GM12878 (cell line): ENCODE measurements around the gene LMAN1L.
A peak's percentile ranks its signal among the peaks of the same experiment; 100 is the strongest.

Experiments used
- HCFC1 ChIP-seq: fragments of 150-350 bp; IDR thresholded peaks from 2 replicates; pipeline ENCODE4 v1.6.1; 2014; ENCODE audit warnings: low read length
- JUND ChIP-seq: IDR thresholded peaks from 2 replicates; pipeline ENCODE4 v1.6.1; 2012; ENCODE audit warnings: low read depth, mild to moderate bottlenecking, low read length, improper control_type of control experiment, moderate library complexity
- NR2F1 ChIP-seq: fragments of 450-650 bp; conservative IDR thresholded peaks from 2 replicates; pipeline ENCODE4 v1.6.1; 2017; ENCODE audit warnings: mild to moderate bottlenecking
- SPI1 ChIP-seq: IDR thresholded peaks from 2 replicates; pipeline ENCODE4 v1.6.1; 2011; ENCODE audit warnings: low read depth, mild to moderate bottlenecking, low read length, moderate library complexity, borderline replicate concordance; ENCODE audit not compliant: insufficient read depth
- TARDBP ChIP-seq: IDR thresholded peaks from 2 replicates; pipeline ENCODE4 v1.6.1; 2016; ENCODE audit warnings: borderline replicate concordance
- TF ChIP-seq, protein P1 (sequence below): IDR thresholded peaks from 2 replicates; pipeline ENCODE4 v1.6.1; 2011; ENCODE audit warnings: borderline replicate concordance, low read depth, mild to moderate bottlenecking, moderate library complexity, mixed read lengths, low read length; ENCODE audit not compliant: insufficient read depth; ENCODE audit errors: extremely low read length

DNA sequence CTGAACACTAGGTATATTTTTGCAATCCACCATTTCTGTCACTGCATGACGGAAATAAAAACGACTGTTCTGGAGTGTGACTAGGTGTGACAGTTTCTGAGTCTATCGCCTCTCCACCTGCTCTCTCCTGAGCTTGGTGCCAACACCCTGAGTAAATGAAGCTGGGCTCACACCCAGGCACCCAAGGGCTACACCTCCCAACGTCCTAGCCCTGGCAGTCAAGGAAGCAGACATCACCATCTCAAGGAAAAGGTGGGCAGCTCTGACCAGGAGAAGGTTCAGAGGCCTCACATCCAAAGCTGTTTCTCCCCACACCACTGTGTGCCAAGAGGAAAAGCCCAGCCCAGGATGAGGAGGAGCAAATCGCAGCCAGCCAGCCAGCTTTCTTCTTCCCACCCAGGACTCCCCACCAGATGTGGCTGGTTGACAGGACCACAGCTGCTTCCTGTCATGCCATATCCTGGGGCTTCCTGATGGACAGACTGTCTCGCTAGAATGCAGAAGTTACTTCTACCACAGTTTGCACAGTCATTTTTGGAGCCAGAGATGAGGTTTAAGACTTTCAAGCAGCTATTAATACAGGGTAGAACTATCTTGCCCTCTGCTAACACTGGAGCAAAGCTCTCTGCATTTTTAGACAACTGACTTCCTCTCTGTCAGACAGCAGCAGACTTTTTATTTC, 57.2 kb downstream of the LMAN1L start:
- TF ChIP-seq SPI1, result peak; percentile 87
- peak; percentile 44; the same call in 1 of the 2 replicates for TF ChIP-seq NR2F1
- TF ChIP-seq HCFC1, result no peak
- TF ChIP-seq, protein P1, sequence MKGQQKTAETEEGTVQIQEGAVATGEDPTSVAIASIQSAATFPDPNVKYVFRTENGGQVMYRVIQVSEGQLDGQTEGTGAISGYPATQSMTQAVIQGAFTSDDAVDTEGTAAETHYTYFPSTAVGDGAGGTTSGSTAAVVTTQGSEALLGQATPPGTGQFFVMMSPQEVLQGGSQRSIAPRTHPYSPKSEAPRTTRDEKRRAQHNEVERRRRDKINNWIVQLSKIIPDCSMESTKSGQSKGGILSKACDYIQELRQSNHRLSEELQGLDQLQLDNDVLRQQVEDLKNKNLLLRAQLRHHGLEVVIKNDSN, result no peak
- TF ChIP-seq TARDBP, result 0 out of 2 replicates have a peak, but pooled peaks have one; percentile 22
- TF ChIP-seq JUND, result peak; percentile 96
